DOHH2 (cell line): ENCODE measurements around the gene SIX2.

Source experiments
- H3F3A ChIP-seq: fragments of 200-600 bp; sonication (generic), shearing (Covaris generic); 2 replicates; pipeline ENCODE4 v1.6.0; 2016; ENCODE audit warnings: antibody characterized with exemption, mild to moderate bottlenecking; ENCODE audit not compliant: control insufficient read depth, insufficient read depth
- H3K27ac ChIP-seq: fragments of 200-600 bp; sonication (generic); 2 replicates; pipeline ENCODE4 v1.5.1; 2014; ENCODE audit warnings: low read depth, mild to moderate bottlenecking, low read length, moderate library complexity
- H3K27me3 ChIP-seq: fragments of 200-600 bp; sonication (generic); 2 replicates; pipeline ENCODE4 v1.6.1; 2014; ENCODE audit warnings: mild to moderate bottlenecking, low read length, mixed read lengths; ENCODE audit not compliant: control insufficient read depth
- H3K36me3 ChIP-seq: fragments of 200-600 bp; sonication (generic); 2 replicates; pipeline ENCODE4 v1.6.1; 2014; ENCODE audit warnings: mild to moderate bottlenecking, low read length, moderate library complexity, mixed read lengths; ENCODE audit not compliant: control insufficient read depth
- H3K4me1 ChIP-seq: fragments of 200-600 bp; sonication (generic); 2 replicates; pipeline ENCODE4 v1.6.1; 2014; ENCODE audit warnings: mild to moderate bottlenecking, low read length, mixed read lengths; ENCODE audit not compliant: control insufficient read depth
- H3K4me2 ChIP-seq: fragments of 200-600 bp; sonication (generic); 2 replicates; pipeline ENCODE4 v1.6.0; 2014; ENCODE audit warnings: mild to moderate bottlenecking, low read length, moderate library complexity
- H3K4me3 ChIP-seq: fragments of 200-600 bp; sonication (generic); 2 replicates; pipeline ENCODE4 v1.5.1; 2014; ENCODE audit warnings: mild to moderate bottlenecking, low read length, mixed read lengths
- H3K79me2 ChIP-seq: fragments of 200-600 bp; sonication (generic); 2 replicates; pipeline ENCODE4 v1.6.1; 2014; ENCODE audit warnings: mild to moderate bottlenecking, low read length, mixed read lengths; ENCODE audit not compliant: control insufficient read depth
- H3K9me2 ChIP-seq: fragments of 200-600 bp; sonication (generic); replicated peaks from 2 replicates; pipeline ENCODE4 v1.6.1; 2014; ENCODE audit warnings: mild to moderate bottlenecking, low read length, mixed read lengths; ENCODE audit not compliant: control insufficient read depth
- H3K9me3 ChIP-seq: fragments of 200-600 bp; sonication (generic); 2 replicates; pipeline ENCODE4 v1.6.1; 2014; ENCODE audit warnings: antibody characterized with exemption, low read length, mixed read lengths; ENCODE audit not compliant: control insufficient read depth, insufficient read depth
- H4K20me1 ChIP-seq: fragments of 200-600 bp; sonication (generic); 2 replicates; pipeline ENCODE4 v1.6.0; 2014; ENCODE audit warnings: low read depth, mild to moderate bottlenecking, antibody characterized with exemption, low read length, moderate library complexity; ENCODE audit not compliant: control insufficient read depth, insufficient read depth
- CTCF ChIP-seq: fragments of 200-600 bp; sonication (generic); IDR thresholded peaks from one replicate; pipeline ENCODE4 v1.5.1; 2014; ENCODE audit warnings: antibody characterized with exemption, mild to moderate bottlenecking, low read depth, low read length; ENCODE audit not compliant: poor library complexity, severe bottlenecking
- EZH2phosphoT487 ChIP-seq: fragments of 200-600 bp; sonication (generic); IDR thresholded peaks from 2 replicates; pipeline ENCODE4 v1.6.1; 2017; ENCODE audit warnings: borderline replicate concordance, mild to moderate bottlenecking, antibody characterized with exemption, low read length, moderate library complexity, mixed read lengths

Gene SIX2

GRCh38 chr2:45001869-45002385, 7.3 kb downstream of the SIX2 start:
- no peaks in the 10 kb centered on the region for H3K9me2 ChIP-seq
- no peak overlapping the region for H3K27ac ChIP-seq
- H3K79me2 ChIP-seq: no peaks in the 10 kb centered on the region
- H3K27me3 ChIP-seq: peaks cover 10% of the 10 kb centered on the region
- TF ChIP-seq CTCF (no peak), EZH2phosphoT487 (no peak)
- no peaks in the 10 kb centered on the region for H4K20me1 ChIP-seq
- H3F3A ChIP-seq: no peaks in the 10 kb centered on the region
- H3K9me3 ChIP-seq: no peaks in the 10 kb centered on the region
- no peak overlapping the region for H3K4me2 ChIP-seq
- no peaks in the 10 kb centered on the region for H3K36me3 ChIP-seq
- H3K4me1 ChIP-seq: no peaks in the 10 kb centered on the region
- no peak overlapping the region for H3K4me3 ChIP-seq

GRCh38 chr2:45000921-45001868, 8.1 kb downstream of the SIX2 start:
- no peaks in the 10 kb centered on the region for H3K9me2 ChIP-seq
- no peak overlapping the region for H3K4me3 ChIP-seq
- H3K4me1 ChIP-seq: no peaks in the 10 kb centered on the region
- no peak overlapping the region for H3K27ac ChIP-seq
- peaks cover 10% of the 10 kb centered on the region for H3K27me3 ChIP-seq
- no peak for TF ChIP-seq EZH2phosphoT487
- TF ChIP-seq CTCF: no peak
- H3K79me2 ChIP-seq: no peaks in the 10 kb centered on the region
- H3F3A ChIP-seq: no peaks in the 10 kb centered on the region
- no peaks in the 10 kb centered on the region for H3K9me3 ChIP-seq
- H3K4me2 ChIP-seq: no peak overlapping the region
- H3K36me3 ChIP-seq: no peaks in the 10 kb centered on the region
- H4K20me1 ChIP-seq: no peaks in the 10 kb centered on the region

- H3K4me2 ChIP-seq: no peak overlapping the region
Observed at GRCh38 chr2:45000341-45000901, 8.8 kb downstream of the SIX2 start.

More at GRCh38 chr2:45000341-45000901, 8.8 kb downstream of the SIX2 start:
- Histone ChIP-seq H3K79me2 (no peaks in the 10 kb centered on the region), H3K27me3 (peaks cover 10% of the 10 kb centered on the region), H3K36me3 (no peaks in the 10 kb centered on the region), H3K9me2 (no peaks in the 10 kb centered on the region), H4K20me1 (no peaks in the 10 kb centered on the region), H3K4me1 (no peaks in the 10 kb centered on the region), H3K9me3 (no peaks in the 10 kb centered on the region), H3K4me3 (no peak overlapping the region), H3K27ac (no peak overlapping the region), H3F3A (no peaks in the 10 kb centered on the region)
- TF ChIP-seq EZH2phosphoT487 (no peak), CTCF (no peak)
